Stimulated activated CD8-positive, alpha-beta memory T cell treated with anti-CD3 and anti-CD28 coated beads, Interleukin-15, amount 100 ng/mL, for 4 hours (primary cell): ENCODE data around the gene ZNF148.
"Not testable (repeated sequence)": the region's sequence is repeated elsewhere in the genome, so short reads cannot be mapped to it uniquely, and the experiment has no call there.

ENCODE experiments used
- DNase-seq, 2 donors: peaks; one replicate each; pipeline ENCODE4 v3.0.0-alpha.2; 2020; ENCODE audit warnings: low read depth in 2 of 2

Gene ZNF148, protein sequence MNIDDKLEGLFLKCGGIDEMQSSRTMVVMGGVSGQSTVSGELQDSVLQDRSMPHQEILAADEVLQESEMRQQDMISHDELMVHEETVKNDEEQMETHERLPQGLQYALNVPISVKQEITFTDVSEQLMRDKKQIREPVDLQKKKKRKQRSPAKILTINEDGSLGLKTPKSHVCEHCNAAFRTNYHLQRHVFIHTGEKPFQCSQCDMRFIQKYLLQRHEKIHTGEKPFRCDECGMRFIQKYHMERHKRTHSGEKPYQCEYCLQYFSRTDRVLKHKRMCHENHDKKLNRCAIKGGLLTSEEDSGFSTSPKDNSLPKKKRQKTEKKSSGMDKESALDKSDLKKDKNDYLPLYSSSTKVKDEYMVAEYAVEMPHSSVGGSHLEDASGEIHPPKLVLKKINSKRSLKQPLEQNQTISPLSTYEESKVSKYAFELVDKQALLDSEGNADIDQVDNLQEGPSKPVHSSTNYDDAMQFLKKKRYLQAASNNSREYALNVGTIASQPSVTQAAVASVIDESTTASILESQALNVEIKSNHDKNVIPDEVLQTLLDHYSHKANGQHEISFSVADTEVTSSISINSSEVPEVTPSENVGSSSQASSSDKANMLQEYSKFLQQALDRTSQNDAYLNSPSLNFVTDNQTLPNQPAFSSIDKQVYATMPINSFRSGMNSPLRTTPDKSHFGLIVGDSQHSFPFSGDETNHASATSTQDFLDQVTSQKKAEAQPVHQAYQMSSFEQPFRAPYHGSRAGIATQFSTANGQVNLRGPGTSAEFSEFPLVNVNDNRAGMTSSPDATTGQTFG

DNA sequence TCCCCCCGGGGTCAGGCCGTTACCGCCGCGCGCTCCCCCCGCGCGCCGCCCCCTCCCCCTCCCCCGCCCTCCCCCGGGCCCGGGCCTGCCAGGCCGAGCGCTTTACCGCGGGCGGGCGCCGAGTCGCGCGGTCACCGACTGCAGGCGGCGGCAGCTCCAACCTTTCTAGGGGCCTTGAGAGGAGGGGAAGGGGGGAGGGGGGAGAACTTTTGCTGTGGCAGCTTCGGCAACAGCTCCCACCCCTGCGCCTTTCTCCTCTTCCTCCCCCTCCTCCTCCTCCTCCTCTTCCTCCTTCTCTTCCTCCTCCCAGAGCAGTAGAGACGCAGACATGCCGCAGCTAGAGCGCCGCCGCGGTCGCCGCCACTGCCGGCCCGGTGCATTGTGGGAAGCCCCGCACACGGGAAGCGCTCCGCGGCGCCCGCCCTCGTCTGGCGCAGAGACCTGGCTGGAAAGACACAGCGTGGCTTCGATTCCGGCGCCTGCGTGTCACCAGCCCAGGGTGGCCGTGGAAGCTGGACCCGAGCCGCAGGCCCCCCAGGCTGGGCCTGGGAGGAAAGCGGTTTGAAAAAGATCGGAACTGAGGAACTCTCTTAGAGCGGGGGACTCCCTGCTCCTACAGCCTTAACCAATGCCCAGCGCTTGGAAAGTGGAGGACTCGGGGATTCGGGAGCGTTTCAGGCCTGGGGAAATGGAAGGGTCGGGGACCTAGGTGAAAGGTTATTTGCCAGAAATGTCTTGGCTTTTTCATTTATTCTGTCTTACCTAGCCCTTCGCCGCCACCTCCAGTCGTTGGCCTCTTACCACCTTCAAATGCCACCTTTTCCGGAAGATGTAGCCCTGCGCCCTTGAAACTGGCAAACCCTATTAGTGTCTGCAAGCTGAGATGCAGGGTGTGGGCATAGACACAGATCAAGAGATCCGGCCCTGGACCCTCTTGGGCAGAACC lies at the start of gene ZNF148:
ZNF148 (minus strand) TSS at position 330 of the 946 bp plus-strand sequence. CDS start 61,685 bp downstream, outside the sequence.
- DNase-seq: peak; percentile 80 to 82

DNA sequence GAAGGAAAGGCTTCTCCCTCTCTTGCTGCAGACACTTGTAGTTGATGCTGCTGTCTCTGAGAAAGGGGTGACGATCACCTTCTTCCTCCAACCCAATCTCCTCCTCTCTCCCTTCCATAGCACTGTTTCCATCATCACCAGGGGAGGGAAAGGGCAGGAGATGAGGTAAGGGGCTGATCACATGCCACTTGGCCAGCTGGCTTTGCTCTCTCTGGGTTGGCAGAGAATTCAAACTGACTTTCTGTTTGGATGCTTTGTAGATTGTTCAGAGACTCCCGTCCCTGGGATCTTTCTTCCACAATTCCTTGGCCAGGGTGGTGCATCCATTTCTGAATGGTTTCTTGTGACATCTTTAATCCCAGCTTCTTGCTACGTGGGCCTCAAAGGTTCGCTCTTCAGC lies 43.2 kb upstream of the ZNF148 start:
- DNase-seq: no peak

DNA sequence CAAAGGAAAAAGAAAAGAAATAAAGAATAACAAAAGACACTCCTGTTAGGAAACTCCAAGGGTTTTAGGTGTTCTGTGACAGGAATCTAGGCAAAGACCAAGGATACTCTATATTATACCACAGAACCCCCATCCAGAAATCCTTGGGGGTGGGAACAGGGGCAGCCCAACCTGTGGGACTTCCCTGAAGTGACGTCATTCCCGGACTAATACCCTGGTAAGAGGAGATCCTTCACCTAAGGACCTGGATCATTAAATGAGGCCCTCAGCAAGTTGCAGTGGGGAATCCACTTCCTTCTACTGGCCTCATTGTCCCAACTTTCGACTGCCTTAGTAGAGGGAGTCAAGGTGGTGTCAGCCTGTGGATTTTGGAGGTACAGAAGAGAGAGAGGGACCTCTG lies 41.1 kb upstream of the ZNF148 start:
- no peak for DNase-seq

DNA sequence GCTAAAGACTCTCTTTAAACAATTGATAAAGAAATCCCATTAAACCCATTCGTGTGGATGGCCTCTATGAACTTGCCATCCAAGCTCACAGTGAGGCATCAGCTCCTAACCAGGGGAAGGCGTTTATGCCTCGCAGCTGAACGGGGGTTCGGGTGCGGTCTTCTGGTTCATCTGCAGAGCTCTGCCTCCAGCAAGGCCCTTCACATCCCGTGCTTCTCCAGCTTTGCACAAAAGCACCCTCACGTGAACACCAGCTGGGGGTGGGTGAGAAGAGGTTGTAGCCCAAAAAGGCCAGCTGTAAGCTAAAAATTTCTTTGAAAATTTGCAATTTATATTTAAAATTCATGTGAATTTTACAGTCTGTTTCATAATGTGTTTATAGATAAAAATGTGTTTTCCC lies 39.5 kb upstream of the ZNF148 start:
- no peak for DNase-seq

DNA sequence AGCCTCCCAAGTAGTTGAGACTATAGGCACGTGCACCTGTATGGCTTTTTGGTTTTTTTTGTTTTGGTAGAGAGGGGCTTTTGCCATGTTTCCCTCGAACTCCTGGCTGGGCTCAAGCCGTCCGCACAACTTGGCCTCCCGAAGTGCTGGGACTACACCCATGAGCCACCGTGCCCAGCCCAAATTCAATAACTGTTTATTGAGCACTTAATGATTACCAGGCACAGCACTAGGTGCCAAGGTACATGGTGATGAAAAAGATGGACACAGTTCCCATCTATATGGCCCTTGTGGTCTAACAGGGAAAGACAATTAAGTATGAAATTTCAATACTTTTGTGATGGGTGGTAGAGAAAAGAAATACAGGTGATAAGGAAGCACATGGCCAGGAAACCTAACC lies 35.8 kb upstream of the ZNF148 start:
- no peak for DNase-seq

DNA sequence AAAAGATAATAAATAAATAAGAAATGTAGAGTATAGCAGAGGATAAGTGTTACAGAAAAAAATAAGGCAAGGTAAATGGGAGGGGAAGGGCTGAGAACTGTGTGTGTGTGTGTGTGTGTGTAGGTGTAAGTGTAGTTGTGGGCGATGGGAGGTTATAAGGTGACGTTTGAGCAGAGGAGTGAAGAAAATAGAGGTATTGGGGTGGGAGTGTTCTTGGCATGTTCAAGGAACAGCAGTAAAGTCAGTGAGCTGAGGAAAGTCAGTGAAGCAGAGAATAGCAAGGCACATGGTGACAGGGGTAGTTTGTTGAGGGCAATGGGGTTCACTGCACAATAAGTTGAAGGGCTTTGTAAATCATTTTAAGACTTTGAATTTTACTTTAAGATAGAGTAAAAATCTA lies 30.9 kb upstream of the ZNF148 start:
- no peak for DNase-seq

DNA sequence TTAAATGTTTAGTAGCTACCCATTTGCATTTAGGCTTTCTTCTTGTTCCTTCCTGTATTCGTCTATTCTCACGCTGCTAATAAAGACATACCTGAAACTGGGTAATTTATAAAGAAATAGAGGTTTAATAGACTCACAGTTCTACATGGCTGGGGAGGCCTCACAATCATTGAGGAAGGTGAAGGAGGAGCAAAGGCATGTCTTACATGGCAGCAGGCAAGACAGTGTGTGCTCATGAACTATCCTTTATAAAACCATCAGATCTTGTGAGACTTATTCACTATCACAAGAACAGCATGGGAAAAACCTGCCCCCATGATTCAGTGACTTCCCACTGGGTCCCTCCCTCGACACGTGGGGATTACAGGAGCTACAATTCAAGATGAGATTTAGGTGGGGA lies 30.4 kb upstream of the ZNF148 start:
- not testable (repeated sequence) for DNase-seq

DNA sequence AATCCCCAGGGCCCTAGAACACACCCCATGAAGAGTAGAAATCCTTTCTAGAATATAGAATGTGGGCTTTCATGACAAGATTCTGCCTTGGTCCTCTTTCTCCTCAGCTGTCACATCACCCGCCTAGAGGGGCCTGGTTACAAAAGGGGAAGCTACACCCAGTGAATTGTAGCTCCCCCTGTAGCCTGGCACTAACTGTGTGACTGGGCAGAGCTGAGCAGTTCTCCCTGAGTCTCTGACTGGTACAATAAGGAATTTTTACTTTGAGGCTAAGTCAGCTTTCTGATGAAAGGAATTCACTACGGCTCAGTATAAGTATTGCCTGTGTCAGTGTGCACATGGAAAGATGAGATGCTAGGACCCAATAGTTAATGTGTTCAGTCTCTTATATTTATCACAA lies 28.7 kb upstream of the ZNF148 start:
- no peak for DNase-seq

DNA sequence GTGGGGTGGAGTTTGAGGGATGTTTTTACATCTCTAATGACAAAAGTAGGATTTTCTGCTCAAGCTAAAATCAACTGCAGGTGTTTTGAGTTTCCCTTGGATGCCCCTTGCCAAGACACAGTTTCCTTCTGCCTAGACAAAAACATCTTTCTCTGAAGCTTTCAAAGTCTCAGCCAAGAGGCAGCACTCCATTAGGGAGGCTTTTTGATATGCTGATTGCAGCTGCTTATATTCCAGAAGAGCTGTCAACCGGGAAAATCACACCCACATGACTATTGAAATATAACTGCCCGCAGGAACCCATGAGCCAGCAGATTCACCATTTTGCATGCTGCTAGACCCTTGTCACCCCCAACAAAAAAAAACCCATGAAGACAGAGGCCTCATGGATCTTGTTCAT lies 27.5 kb upstream of the ZNF148 start:
- DNase-seq: no peak

DNA sequence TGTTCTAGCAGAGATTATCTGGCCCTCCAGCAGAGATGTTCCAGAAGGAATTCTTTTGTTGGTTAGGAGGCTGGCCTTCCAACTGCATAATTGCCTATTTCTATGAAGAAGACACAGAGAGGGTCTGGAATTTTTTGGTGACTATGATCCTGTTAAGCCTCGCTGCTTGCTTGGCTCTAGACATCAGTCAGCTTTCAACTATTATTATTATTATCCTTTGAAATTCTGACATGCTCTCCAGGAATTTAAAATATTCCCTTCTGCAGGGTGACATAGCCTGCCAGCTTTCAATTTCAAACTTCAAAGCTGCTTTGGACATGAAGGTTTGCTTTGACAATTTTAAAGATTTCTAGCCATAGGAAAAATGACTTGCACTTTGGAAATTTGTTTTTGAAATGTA lies 26.3 kb upstream of the ZNF148 start:
- DNase-seq: no peak

DNA sequence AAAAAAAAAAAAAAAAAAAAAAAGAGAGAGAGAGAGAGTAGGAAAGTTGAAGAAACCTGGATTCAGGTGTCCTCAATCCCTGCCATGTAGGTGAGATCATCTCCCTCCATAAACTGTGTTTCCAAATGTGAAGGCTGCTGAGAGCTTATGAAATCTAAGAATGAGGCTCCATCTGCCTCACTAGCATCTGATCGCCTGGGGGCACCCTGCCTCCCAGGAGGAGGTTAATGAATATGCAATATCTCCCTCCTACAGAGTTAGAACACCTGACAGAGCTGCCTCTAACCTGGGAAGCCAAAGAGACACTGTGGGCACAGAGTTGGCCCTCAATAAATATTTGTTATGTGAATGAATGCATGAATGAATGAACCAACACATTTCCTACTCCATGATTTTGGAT lies 23.8 kb upstream of the ZNF148 start:
- no peak for DNase-seq

DNA sequence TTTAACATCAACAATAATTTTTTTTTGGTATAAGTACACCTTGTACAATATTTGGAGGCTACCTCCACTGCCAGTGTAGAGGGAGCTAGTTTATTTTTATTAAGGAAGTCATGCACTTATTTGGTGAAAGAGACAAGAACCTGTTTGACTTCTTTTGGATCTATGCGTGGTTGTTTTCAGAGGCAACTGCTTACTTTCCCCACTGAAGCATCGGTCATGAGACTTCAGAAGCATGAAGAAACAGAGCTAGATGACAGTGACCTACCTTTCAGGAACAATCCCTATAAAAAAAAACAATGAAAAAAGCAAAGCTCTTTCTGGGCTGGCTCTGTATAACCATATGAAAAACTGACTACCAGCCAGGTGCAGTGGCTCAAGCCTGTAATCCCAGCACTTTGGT lies 20.0 kb upstream of the ZNF148 start:
- DNase-seq: no peak

DNA sequence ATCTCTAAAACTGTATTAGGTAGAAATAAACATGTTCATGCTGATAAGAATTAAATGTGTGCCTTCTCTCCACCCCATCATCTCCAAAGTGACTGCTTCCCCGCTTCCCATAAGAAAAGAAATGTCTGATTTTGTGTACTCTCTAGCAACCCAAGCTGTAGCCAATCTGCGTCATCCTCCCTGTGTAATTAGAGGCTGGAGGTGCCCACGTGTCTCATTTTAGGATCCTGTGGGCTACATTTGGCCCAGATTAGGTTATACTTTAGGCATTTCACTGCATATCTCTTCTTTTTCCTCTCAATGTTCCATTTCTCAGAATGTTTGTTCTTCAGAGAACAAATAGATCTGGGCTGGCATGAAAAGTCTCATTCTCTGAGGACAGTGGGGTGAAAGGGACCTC lies 19.3 kb upstream of the ZNF148 start:
- DNase-seq: no peak

DNA sequence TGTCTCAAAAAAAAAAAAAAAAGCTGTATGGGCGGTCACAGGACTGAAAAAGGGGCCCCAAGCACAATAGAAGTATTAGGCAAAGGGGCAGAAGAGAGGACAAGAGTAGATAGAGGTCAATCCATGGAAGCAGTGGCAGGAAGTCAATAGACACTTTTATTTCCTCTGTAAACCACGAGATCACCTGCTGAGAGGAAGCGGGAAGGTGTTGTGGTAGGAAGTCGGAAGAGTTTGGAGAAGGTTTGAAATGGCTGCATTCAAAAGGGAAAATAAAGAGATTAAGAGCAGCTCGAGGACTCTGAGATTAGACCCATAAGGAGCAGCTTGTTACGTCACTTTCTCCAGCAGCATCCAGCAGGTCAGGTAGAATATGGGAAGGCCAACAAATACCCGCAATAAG lies 14.2 kb upstream of the ZNF148 start:
- no peak for DNase-seq

DNA sequence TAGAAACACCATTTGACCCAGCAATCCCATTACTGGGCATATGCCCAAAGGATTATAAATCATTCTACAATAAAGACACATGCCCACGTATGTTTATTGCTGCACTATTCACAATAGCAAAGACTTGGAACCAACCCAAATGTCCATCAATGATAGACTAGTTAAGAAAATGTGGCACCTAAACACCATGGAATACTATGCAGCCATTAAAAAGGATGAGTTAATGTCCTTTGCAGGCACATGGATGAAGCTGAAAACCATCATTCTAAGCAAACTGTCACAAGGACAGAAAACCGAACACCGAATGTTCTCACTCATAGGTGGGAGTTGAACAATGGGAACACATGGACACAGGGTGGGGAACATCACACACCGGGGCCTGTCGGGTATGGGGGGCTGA lies 13.2 kb upstream of the ZNF148 start:
- not testable (repeated sequence) for DNase-seq

DNA sequence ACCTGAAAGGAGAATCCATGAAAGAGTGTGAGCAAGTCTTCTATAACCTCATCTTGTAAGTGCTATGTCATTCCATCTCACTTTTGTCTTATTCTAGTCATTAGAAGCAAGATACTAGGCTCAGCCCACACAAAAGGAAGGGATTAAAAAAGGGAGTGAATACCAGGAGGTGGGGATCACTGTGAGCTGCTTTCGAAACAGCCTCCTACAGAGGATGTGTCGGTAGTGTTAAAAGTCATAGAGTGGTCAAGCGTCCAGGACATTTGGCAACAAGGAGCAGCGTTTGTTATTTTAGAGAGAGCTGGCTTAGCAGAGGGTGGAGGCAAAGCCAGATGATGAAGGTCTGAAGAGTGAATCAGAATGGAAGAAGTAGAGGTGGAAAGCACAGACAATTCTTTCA lies 11.7 kb upstream of the ZNF148 start:
- no peak for DNase-seq

DNA sequence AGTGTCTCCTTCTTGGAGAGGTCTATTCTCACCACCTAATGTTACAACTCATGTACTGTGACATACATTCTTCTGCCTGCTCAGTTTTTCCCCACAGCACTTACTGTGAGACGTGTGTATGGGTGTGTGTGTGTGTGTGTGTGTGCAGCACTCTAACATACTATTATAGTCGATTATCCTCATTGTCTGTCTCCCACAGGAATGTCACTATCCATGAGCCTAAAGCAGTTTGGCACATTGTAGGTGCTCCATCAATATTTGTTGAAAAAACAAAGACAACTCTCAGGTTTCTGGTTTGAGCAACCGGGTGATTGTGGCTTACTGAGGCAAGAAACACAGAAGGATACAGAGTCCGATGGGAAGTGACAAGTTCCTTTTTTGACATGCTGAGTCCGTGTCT lies 8.6 kb upstream of the ZNF148 start:
- no peak for DNase-seq

DNA sequence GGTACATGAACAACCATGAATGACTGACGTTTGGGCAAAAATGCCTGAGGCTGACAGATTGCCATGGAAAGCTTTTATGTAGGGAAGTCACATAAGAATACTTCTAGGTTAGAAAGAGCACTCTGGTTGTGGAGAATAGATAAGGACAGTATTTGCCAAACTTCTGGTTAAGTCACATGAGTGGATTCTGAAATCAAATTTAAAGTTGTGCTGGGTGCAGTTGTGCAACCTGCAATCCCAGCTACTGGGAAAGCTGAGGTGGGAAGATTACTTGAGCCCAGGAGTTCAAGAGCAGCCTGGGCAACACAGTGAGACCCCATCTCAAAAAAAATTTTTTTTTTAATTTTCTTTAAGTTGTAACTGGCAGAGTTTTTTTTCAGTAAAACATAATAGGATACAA lies 7.2 kb upstream of the ZNF148 start:
- DNase-seq: no peak

DNA sequence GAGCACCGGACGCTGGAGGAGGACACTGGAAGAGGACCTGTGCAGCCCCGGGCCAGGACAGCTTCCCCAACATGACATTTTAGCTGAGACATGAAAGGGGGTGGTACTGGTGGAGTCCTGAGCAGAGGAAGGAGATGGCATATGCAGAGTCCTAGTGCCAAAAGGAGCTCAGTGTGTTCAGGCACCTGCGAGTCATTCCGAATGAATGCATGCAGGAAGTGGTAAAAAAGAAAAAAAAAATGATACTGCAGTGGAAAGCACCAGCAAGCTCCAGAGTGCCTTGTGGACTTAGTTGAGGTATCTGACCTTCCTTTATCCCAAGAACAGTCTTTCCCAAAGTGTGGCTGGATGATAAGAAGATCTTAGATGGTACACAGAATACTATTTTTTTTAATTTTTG lies 6.6 kb upstream of the ZNF148 start:
- no peak for DNase-seq

DNA sequence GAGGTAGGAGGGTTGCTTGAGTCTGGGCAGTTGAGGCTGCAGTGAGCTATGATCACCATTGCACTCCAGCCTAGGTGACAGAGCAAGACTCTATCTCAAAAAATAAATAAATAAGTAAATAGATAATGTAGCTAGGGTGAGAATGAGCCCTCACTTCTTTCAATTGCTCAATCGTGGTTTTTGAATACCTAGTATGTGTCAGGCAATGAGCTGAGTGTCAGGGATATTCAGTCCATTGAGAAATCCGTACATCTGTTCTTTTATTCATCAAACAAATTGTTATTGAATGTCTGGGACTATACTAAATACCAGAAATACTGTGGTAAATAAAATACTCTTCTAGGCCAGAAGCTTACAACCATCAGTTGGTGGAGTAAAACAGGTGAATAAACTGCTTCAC lies 6.2 kb upstream of the ZNF148 start:
- DNase-seq: no peak

DNA sequence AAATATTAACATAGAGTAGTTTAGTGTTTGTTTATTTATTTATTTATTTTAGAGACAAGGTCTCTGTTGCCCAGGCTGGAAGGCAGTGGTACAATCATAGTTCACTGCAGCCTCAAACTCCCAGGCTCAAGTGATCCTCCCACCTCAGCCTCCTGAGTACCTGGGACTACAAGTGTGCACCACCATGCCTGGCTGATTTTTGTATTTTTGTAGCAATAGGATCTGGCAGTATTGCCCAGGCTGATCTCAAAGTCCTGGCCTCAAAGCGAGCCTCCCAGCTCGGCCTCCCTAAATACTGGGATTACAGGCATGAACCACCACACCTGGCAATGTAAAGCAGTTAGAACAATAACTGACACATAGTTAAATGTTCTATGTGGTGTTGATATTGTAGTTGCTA lies 4.4 kb upstream of the ZNF148 start:
- DNase-seq: no peak

DNA sequence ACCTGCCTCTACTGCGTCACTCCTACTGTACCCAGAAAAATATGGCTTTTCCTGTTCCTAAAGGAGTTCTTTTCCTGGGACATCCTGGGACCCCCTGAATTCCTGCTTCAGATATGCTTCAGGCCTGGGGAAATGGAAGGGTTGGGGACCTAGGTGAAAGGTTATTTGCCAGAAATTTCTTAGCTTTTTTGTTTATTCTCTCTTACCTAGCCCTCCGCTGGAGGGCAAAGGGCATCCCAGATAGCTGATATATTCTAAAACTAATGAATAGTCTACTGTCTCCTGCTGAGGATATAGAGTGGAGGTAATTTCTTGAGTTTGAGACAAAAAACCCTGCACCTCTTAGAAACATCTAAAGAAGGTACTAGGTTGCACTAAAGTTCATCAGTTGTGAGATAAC lies 3.6 kb upstream of the ZNF148 start:
- DNase-seq: no peak
